ENCODE data around the gene CHD1L.
"Not testable (repeated sequence)": the region's sequence is repeated elsewhere in the genome, so short reads cannot be mapped to it uniquely, and the experiment has no call there.

DNA sequence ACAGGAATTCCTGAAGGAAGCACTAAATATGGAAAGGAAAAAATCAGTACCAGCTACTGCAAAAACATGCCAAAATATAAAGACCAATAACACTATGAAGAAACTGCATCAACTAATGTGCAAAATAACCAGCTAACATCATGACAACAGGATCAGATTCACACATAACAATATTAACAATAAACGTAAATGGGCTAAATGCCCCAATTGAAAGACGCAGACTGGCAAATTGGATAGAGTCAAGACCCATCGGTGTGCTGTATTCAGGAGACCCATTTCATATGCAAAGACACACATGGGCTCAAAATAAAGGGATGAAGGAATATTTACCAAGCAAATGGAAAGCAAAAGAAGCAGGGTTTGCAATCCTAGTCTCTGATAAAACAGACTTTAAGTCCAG is 63.3 kb downstream of the CHD1L start:
- not testable (repeated sequence) for TF ChIP-seq EZH2 (IDR thresholded peaks at IDR 0.05; ENCODE audit: low read depth, unreplicated experiment); CTCF (conservative IDR thresholded peaks at IDR 0.05; ENCODE audit: low read depth in 2 of 2); CREB1 (CRISPR knock-in tag; IDR thresholded peaks at IDR 0.05; ENCODE audit: low read depth); ZNF114 (CRISPR knock-in tag; IDR thresholded peaks at IDR 0.05); POLR2AphosphoS5 (IDR thresholded peaks at IDR 0.05; ENCODE audit: low read depth); JUNB (IDR thresholded peaks at IDR 0.05; ENCODE audit: unreplicated experiment); EZH2phosphoT487 (IDR thresholded peaks at IDR 0.05; ENCODE audit: unreplicated experiment)
- TF ChIP-seq, protein P1, sequence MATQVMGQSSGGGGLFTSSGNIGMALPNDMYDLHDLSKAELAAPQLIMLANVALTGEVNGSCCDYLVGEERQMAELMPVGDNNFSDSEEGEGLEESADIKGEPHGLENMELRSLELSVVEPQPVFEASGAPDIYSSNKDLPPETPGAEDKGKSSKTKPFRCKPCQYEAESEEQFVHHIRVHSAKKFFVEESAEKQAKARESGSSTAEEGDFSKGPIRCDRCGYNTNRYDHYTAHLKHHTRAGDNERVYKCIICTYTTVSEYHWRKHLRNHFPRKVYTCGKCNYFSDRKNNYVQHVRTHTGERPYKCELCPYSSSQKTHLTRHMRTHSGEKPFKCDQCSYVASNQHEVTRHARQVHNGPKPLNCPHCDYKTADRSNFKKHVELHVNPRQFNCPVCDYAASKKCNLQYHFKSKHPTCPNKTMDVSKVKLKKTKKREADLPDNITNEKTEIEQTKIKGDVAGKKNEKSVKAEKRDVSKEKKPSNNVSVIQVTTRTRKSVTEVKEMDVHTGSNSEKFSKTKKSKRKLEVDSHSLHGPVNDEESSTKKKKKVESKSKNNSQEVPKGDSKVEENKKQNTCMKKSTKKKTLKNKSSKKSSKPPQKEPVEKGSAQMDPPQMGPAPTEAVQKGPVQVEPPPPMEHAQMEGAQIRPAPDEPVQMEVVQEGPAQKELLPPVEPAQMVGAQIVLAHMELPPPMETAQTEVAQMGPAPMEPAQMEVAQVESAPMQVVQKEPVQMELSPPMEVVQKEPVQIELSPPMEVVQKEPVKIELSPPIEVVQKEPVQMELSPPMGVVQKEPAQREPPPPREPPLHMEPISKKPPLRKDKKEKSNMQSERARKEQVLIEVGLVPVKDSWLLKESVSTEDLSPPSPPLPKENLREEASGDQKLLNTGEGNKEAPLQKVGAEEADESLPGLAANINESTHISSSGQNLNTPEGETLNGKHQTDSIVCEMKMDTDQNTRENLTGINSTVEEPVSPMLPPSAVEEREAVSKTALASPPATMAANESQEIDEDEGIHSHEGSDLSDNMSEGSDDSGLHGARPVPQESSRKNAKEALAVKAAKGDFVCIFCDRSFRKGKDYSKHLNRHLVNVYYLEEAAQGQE (IDR thresholded peaks at IDR 0.05; ENCODE audit: unreplicated experiment), result not testable (repeated sequence)
- TF ChIP-seq, protein P2, sequence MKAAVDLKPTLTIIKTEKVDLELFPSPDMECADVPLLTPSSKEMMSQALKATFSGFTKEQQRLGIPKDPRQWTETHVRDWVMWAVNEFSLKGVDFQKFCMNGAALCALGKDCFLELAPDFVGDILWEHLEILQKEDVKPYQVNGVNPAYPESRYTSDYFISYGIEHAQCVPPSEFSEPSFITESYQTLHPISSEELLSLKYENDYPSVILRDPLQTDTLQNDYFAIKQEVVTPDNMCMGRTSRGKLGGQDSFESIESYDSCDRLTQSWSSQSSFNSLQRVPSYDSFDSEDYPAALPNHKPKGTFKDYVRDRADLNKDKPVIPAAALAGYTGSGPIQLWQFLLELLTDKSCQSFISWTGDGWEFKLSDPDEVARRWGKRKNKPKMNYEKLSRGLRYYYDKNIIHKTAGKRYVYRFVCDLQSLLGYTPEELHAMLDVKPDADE (IDR thresholded peaks at IDR 0.05), result not testable (repeated sequence)

All from GM23338 (cell line).